Activated CD4-positive, alpha-beta memory T cell treated with anti-CD3 and anti-CD28 coated beads, Interleukin-2, amount 10 ng/mL, durations not matched to agents 7 days and 5 days (primary cell): Measurements from ENCODE around the gene LMOD2. TPM values are rescaled to one million over a fixed set of nuclear protein-coding genes. Genes with fewer than 3 reads are reported as not detected.
A peak's percentile ranks its signal among the peaks of the same experiment; 100 is the strongest.

ENCODE experiments used
- CTCF ChIA-PET: fragments of 350-600 bp; sonication (Branson Sonifier 250); formaldehyde crosslinking; loops from one replicate; lab custom pipeline; 2021; ENCODE audit warnings: antibody characterized with exemption, inconsistent platforms; lab: Charles Lee
- POLR2A ChIA-PET: fragments of 350-600 bp; sonication (Branson Sonifier 250); formaldehyde crosslinking; loops from one replicate; lab custom pipeline; 2021; ENCODE audit warnings: antibody characterized with exemption; lab: Charles Lee
- DNase-seq: peaks from one replicate; pipeline ENCODE4 v3.0.0-alpha.2; 2020
- H3K27ac Mint-ChIP-seq: one replicate; pipeline ENCODE4 v1.8.0; 2021; ENCODE audit warnings: mild to moderate bottlenecking, mixed read lengths
- H3K27me3 Mint-ChIP-seq: one replicate; pipeline ENCODE4 v1.8.0; 2021; ENCODE audit warnings: mixed read lengths
- H3K36me3 Mint-ChIP-seq: one replicate; pipeline ENCODE4 v1.8.0; 2021; ENCODE audit warnings: low read depth, mixed read lengths
- H3K4me1 Mint-ChIP-seq: one replicate; pipeline ENCODE4 v1.8.0; 2021; ENCODE audit warnings: mixed read lengths
- H3K4me3 Mint-ChIP-seq: one replicate; pipeline ENCODE4 v1.8.0; 2021; ENCODE audit warnings: mild to moderate bottlenecking, mixed read lengths
- H3K9me3 Mint-ChIP-seq: one replicate; pipeline ENCODE4 v1.8.0; 2021; ENCODE audit warnings: mixed read lengths
- total RNA-seq, 2 experiments: library from RNA; stranded (reverse); gene quantifications; one replicate each; pipeline ENCODE4 v1.2.3, GENCODE V29; 2021

LMOD2 gene, protein sequence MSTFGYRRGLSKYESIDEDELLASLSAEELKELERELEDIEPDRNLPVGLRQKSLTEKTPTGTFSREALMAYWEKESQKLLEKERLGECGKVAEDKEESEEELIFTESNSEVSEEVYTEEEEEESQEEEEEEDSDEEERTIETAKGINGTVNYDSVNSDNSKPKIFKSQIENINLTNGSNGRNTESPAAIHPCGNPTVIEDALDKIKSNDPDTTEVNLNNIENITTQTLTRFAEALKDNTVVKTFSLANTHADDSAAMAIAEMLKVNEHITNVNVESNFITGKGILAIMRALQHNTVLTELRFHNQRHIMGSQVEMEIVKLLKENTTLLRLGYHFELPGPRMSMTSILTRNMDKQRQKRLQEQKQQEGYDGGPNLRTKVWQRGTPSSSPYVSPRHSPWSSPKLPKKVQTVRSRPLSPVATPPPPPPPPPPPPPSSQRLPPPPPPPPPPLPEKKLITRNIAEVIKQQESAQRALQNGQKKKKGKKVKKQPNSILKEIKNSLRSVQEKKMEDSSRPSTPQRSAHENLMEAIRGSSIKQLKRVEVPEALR
- not detected for total RNA-seq

DNA sequence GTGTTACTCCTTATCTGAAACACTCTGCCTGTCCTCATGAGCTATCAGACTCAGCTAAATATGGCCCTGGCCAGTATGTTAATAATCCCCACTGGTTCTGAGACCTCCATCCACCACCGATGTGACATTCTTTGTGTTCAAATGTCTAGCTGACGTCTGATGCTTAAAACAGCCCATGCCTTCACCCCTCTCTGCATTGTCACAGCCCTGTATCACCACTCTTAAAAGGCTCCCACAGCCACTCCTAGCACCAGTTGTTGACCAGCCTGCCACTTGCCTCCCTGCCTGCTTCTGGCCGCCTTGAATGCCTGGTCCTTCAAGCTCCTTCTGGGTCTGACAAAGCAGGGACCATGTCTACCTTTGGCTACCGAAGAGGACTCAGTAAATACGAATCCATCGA is at the start of gene LMOD2:
Gene LMOD2 (plus strand): TSS at position 253 of the 400 bp plus-strand sequence. CDS start 98 bp downstream, at position 351.
- CTCF ChIA-PET = interaction anchor here (1.1 kb wide), 1 partner anchor 11 kb away, joined by 4 read pairs; no protein-coding TSS in a partner anchor
- H3K27me3 Mint-ChIP-seq = peaks cover 2% of the 10 kb centered on the region

DNA sequence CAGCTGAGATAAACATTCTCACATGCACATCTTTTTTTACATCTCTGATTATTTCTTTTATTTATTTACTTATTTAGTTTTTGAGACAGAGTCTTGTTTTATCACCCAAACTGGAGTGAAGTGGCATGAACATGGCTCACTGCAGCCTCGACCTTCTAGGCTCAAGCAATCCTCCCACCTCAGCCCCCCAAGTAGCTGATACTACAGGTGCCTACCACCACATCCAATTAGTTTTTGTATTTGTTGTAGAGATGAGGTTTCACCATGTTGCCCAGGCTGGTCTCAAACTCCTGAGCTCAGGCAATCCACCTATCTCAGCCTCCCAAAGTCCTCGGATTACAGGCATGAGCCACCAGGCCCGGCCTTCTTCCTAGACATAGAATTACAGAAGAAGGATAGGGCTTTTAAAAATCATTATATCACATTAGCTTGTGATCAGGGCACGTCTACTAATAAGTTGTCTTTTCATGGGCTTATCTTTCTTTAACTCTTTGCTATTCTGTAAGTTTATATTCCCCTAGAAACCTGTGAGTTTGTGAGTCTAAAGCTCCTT is 48.2 kb upstream of the LMOD2 start:
- Mint-ChIP-seq H3K9me3 (no peaks in the 10 kb centered on the region), H3K4me3 (no peak overlapping the region), H3K4me1 (no peaks in the 10 kb centered on the region), H3K36me3 (no peaks in the 10 kb centered on the region), H3K27ac (no peak overlapping the region), H3K27me3 (peaks cover 9% of the 10 kb centered on the region)
- ChIA-PET POLR2A (no interaction called here), CTCF (interaction anchor here (1.0 kb wide), 1 partner anchor 16 kb away, joined by 3 read pairs; no protein-coding TSS in a partner anchor)
- no peak for DNase-seq

More for the DNA sequence above, at the start of gene LMOD2:
- H3K4me1 Mint-ChIP-seq = no peaks in the 10 kb centered on the region
- H3K9me3 Mint-ChIP-seq = no peaks in the 10 kb centered on the region
- no peak within 1 kb of the TSS for H3K27ac Mint-ChIP-seq
- POLR2A ChIA-PET = interaction anchor here (1.5 kb wide), 1 partner anchor 24 kb away, joined by 3 read pairs; no protein-coding TSS in a partner anchor
- DNase-seq = no peak
- no peak within 1 kb of the TSS for H3K4me3 Mint-ChIP-seq
- H3K36me3 Mint-ChIP-seq = no peaks in the 10 kb centered on the region

DNA sequence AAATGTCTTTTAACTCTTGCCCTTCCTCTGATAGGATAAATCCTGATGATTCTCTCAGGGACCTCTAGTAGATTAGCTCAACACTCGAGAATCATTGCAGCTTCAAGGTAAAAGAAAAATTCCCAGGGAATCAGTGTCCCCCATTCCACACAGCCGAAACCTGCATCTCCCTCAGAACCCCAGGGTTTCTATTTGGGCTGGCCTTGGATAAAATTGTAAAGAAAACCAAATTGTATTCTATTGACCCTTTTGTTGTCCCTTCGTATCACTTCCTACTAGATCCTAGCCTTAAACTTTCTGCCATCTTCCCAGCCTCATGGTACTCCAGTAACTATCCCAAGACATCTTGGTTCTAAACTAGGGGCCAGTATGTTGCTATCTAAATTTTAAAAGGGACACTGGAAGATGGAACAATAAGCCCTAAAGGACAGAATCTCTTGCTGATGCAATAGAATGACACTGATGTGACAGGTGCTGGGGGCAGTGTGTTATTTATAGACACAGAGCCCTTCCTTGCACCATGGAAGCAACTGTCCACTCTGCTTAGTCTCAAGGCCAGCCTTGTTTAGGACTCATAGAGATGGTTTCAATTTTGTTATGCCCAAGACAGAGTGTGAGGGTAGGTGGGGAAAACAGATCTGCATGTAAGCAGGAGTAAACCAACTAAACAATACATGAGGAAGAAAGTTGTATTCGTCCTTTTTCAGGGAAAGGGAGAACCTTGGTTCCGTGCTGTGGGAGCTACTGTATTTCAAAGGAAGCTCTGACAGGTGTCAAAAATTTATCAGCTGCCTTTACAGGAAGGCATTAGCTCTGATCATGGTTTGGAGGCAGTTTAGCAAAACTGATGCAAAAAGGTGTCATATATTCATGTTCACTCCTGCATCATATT is 46.4 kb upstream of the LMOD2 start:
- ChIA-PET CTCF (interaction anchor here (1.0 kb wide), 1 partner anchor 15 kb away, joined by 4 read pairs; no protein-coding TSS in a partner anchor), POLR2A (no interaction called here)
- Mint-ChIP-seq H3K4me3 (no peak overlapping the region), H3K36me3 (no peaks in the 10 kb centered on the region), H3K4me1 (no peaks in the 10 kb centered on the region), H3K27ac (no peak overlapping the region), H3K27me3 (peaks cover 11% of the 10 kb centered on the region), H3K9me3 (no peaks in the 10 kb centered on the region)
- no peak for DNase-seq

DNA sequence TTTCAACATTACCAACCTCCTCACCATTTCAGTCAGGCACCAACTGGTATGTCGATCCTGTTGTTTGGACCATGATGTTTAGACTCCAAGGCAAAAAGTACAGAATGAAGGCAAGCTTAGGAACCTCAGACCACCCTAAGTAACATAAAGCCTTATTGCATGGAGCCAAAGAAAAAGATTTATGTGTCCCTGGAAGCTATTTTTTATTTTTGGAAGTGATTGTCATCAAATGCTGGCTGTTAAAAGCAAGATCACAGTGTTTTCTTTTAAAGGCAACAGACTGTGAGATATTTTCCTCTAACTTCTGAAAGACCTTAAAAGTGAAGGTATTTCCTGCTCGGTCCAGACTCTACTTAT is 45.8 kb upstream of the LMOD2 start:
- ChIA-PET CTCF (interaction anchor here (1.0 kb wide), 1 partner anchor 14 kb away, joined by 4 read pairs; no protein-coding TSS in a partner anchor), POLR2A (no interaction called here)
- H3K27me3 Mint-ChIP-seq = peaks cover 11% of the 10 kb centered on the region
- H3K36me3 Mint-ChIP-seq = no peaks in the 10 kb centered on the region
- no peak overlapping the region for H3K4me3 Mint-ChIP-seq
- no peaks in the 10 kb centered on the region for H3K4me1 Mint-ChIP-seq
- H3K27ac Mint-ChIP-seq = no peak overlapping the region
- no peaks in the 10 kb centered on the region for H3K9me3 Mint-ChIP-seq
- DNase-seq = no peak

DNA sequence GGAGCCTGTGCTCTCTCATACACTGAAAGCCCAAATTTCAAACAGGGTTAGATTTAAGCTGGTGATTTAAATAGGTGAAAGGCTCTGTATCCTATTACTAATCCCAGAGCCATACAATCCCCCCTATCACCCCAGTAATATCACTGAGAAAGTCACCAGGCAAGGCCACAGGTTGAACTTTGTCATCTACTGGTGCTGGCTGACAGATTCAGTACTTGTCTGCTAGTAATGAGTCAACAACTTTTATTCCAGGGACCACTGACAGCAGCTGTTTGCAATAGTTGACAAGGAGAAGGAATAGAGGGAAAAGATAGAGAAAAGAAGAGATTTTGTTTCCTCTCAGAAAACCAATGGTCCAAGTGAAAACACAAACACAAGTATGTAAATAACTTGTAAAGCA is 43.6 kb upstream of the LMOD2 start:
- POLR2A ChIA-PET = no interaction called here
- no peak overlapping the region for H3K4me3 Mint-ChIP-seq
- no peaks in the 10 kb centered on the region for H3K4me1 Mint-ChIP-seq
- CTCF ChIA-PET = interaction anchor here (0.8 kb wide), 1 partner anchor 12 kb away, joined by 3 read pairs; no protein-coding TSS in a partner anchor
- peaks cover 10% of the 10 kb centered on the region for H3K27me3 Mint-ChIP-seq
- no peak for DNase-seq
- no peaks in the 10 kb centered on the region for H3K9me3 Mint-ChIP-seq
- H3K36me3 Mint-ChIP-seq = no peaks in the 10 kb centered on the region
- no peak overlapping the region for H3K27ac Mint-ChIP-seq

DNA sequence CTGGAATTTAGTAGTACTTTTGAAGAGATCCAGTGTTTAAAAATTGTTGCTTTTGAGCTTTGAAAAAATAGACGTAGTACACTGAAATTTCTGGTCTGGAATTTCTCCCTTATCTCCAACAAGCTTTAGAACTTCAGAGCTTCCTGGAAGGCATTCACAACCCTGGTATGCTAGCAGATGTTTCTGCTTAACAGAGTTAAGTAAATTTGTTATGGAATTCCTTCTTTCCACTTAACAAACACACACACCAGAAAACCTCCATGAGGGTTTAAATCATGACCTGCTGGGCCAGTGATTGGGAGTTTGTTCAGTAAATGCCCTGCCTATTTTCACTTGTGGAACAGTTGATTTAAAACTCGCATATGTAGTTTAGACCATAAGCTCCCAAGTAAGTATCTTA is 40.3 kb upstream of the LMOD2 start:
- Mint-ChIP-seq H3K4me1 (no peaks in the 10 kb centered on the region), H3K4me3 (no peak overlapping the region), H3K27me3 (peaks cover 6% of the 10 kb centered on the region), H3K36me3 (no peaks in the 10 kb centered on the region), H3K27ac (no peak overlapping the region), H3K9me3 (no peaks in the 10 kb centered on the region)
- no peak for DNase-seq
- ChIA-PET POLR2A (no interaction called here), CTCF (interaction anchor here (2.9 kb wide), 1 partner anchor 9 kb away, joined by 12 read pairs; no protein-coding TSS in a partner anchor)

DNA sequence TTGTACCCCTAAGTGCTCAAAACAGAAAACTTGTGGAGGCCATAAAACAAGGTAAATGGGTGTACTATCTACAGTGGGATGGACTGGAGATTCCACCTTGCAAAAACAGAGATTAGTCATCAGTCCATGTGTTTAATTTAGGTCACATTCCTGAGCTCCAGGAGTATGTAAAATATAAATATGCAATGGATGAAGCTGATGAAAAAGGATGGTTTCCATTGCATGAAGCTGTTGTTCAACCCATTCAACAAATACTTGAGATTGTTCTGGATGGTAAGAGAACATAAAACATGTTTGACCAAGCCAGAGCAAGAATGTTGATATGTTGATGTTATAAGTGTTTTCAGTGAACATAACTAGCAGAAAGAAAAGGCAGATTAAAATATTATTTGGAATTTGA is 39.4 kb upstream of the LMOD2 start:
- ChIA-PET POLR2A (no interaction called here), CTCF (interaction anchor here (2.9 kb wide), 1 partner anchor 9 kb away, joined by 12 read pairs; no protein-coding TSS in a partner anchor)
- Mint-ChIP-seq H3K4me3 (no peak overlapping the region), H3K9me3 (no peaks in the 10 kb centered on the region), H3K36me3 (no peaks in the 10 kb centered on the region), H3K27ac (no peak overlapping the region), H3K4me1 (no peaks in the 10 kb centered on the region), H3K27me3 (peaks cover 6% of the 10 kb centered on the region)
- DNase-seq = no peak

DNA sequence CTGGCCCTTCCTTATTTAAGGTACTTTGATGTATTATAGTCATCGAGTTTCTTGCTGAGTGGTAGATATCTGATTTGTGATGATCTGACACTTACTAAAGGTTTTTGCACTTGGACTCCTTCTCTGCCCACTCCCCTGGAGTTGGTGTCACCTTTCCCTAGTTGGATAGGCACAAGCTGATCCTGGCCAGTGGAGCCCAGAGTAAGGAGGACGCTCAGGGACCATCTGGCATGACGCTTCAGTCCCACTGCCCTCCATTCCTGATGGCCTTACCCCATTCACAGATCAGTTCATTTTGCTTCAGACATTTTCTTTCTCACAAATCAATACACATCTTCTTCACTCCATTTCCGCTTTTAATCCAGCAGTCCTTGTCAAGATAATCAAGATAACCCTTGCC is 34.0 kb upstream of the LMOD2 start:
- Mint-ChIP-seq H3K27ac (no peak overlapping the region), H3K36me3 (no peaks in the 10 kb centered on the region), H3K27me3 (peaks cover 3% of the 10 kb centered on the region), H3K9me3 (no peaks in the 10 kb centered on the region), H3K4me1 (no peaks in the 10 kb centered on the region), H3K4me3 (no peak overlapping the region)
- DNase-seq = no peak
- POLR2A ChIA-PET = no interaction called here
- CTCF ChIA-PET = no interaction called here

DNA sequence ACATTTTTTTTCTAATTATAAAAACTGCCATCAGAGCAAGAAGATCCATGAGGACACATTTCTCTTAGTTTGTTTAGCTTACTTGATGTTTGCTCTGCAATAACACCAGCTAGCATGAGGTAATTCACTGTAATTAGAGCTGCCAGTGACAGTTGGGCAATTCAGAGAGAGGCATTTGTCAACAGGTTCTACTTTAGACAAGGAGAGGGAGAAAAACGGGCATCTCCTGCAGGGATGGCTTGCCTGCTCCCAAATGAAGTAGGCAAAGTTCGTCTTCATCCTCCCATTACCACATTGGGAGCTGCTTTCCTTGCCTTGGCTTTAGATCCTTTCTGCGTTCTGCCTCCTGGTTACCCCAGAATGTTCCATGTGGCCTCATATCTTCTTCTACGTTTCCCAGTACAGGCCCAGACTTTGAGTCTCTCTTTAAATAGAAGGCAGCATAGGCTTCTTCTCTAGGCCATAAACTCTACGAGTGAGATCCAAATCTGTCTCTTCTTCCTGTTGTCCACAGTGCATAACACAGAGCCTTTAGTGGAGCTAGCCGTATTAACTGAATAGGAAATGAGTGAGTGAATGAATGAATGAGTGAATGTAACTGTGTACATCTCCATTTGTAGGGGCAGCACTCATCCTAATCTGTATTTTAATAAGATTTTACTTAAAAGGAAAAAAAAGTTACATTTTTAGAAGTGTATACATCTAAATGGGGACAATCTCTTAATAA is 32.8 kb upstream of the LMOD2 start:
- POLR2A ChIA-PET = no interaction called here
- Mint-ChIP-seq H3K4me3 (no peak overlapping the region), H3K36me3 (no peaks in the 10 kb centered on the region), H3K27me3 (peaks cover 2% of the 10 kb centered on the region), H3K9me3 (no peaks in the 10 kb centered on the region), H3K4me1 (no peaks in the 10 kb centered on the region), H3K27ac (no peak overlapping the region)
- CTCF ChIA-PET = interaction anchor here (2.0 to 2.1 kb wide), 2 partner anchors 242 to 249 kb away, joined by 5 to 14 read pairs; no protein-coding TSS in a partner anchor
- DNase-seq = no peak

DNA sequence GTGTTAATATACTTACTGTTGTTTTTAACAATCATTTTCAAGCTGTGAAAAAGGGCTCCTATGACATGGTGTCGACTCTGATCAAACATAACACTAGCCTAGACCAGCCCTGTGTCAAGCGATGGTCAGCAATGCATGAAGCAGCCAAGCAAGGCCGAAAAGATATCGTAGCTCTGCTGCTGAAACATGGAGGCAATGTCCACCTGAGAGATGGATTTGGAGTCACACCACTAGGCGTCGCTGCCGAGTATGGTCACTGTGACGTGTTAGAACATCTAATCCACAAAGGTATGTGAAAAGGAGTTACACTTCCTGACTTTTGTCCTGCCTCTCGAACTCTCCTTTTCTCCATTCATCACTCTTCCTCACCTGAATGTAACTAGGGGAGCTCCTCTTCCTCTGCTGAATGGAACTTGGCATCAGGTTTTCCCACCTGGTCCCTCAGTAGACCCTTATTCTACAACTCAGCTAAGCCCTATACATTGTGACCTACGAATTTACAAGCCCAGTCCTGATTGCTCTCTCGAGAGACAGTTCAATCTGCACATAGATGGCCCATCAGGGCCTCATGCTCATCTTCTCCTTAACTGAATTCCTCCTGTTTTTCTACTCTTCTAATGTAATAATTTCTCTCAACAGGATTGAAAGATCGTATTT is 31.0 kb upstream of the LMOD2 start:
- peaks cover 5% of the 10 kb centered on the region for H3K27me3 Mint-ChIP-seq
- H3K4me3 Mint-ChIP-seq = no peak overlapping the region
- H3K27ac Mint-ChIP-seq = no peak overlapping the region
- H3K36me3 Mint-ChIP-seq = no peaks in the 10 kb centered on the region
- POLR2A ChIA-PET = no interaction called here
- DNase-seq = peak; percentile 73
- H3K4me1 Mint-ChIP-seq = no peaks in the 10 kb centered on the region
- CTCF ChIA-PET = interaction anchor here (0.7 to 3.0 kb wide), 21 partner anchors 9 to 267 kb away, joined by 3 to 14 read pairs (median 3); partner anchors contain the start of gene NDUFA5
- no peaks in the 10 kb centered on the region for H3K9me3 Mint-ChIP-seq

DNA sequence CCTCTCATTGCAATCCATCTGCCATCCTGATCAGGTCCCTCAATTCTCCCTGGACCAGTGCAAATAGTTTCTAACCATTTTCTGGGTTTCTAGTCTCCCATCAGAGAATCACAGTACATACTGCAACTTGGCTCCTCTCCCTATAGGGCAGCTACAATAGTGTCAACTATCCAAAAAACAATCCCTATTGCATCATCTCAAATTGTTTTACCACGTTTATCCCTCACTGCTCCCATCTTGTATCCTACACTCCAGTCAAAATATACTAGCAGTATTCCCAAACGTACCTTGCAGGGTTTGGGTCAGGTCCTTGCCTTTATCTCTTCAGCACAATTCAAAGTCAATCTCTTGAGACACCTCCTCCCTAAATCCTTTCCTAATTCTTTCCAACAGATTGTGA is 30.4 kb upstream of the LMOD2 start:
- CTCF ChIA-PET = interaction anchor here (0.9 to 3.0 kb wide), 8 partner anchors 10 to 252 kb away, joined by 3 to 12 read pairs (median 3); partner anchors contain the start of gene NDUFA5

More for the DNA sequence above, 30.4 kb upstream of the LMOD2 start:
- H3K9me3 Mint-ChIP-seq = no peaks in the 10 kb centered on the region
- no peak overlapping the region for H3K4me3 Mint-ChIP-seq
- H3K4me1 Mint-ChIP-seq = no peaks in the 10 kb centered on the region
- no peak overlapping the region for H3K27ac Mint-ChIP-seq
- no peak for DNase-seq
- H3K36me3 Mint-ChIP-seq = no peaks in the 10 kb centered on the region
- POLR2A ChIA-PET = no interaction called here
- H3K27me3 Mint-ChIP-seq = peaks cover 5% of the 10 kb centered on the region
